ENCODE measurements around the gene UNC13C. TPM values are rescaled to one million over a fixed set of nuclear protein-coding genes. Genes with fewer than 3 reads are reported as not detected.

Gene UNC13C
- total RNA-seq, 1 donor from 2014 or later, result not detected

DNA sequence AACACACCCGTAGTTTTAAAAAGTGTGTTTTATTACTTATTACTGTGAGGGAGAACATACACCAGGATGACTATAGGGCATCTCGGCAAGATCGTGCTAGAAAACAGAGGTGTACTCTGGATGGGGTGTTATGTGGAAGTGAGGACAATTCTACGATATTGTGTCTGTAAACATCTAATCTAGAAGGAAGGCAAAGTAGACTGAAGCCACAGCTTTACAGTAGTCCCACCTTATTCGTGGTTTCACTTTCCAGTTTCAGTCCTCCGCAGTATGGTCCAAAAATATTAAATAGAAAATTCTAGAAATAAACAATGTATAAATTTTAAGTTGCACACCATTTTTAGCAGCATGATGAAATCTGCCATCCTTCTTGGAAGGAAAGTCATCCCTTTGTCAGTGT lies 277.9 kb downstream of the UNC13C start:
- TF ChIP-seq, protein P1, sequence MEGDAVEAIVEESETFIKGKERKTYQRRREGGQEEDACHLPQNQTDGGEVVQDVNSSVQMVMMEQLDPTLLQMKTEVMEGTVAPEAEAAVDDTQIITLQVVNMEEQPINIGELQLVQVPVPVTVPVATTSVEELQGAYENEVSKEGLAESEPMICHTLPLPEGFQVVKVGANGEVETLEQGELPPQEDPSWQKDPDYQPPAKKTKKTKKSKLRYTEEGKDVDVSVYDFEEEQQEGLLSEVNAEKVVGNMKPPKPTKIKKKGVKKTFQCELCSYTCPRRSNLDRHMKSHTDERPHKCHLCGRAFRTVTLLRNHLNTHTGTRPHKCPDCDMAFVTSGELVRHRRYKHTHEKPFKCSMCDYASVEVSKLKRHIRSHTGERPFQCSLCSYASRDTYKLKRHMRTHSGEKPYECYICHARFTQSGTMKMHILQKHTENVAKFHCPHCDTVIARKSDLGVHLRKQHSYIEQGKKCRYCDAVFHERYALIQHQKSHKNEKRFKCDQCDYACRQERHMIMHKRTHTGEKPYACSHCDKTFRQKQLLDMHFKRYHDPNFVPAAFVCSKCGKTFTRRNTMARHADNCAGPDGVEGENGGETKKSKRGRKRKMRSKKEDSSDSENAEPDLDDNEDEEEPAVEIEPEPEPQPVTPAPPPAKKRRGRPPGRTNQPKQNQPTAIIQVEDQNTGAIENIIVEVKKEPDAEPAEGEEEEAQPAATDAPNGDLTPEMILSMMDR (IDR thresholded peaks at IDR 0.05), result no peak
- TF ChIP-seq POLR2AphosphoS5 (IDR thresholded peaks at IDR 0.05; ENCODE audit: insufficient read depth in 1 of 2, low read depth in 1 of 2) (no peak), POLR2A (IDR thresholded peaks at IDR 0.05) (no peak)
- H3K36me3 ChIP-seq, result no peaks in the 10 kb centered on the region
- H3K27me3 ChIP-seq, result no peaks in the 10 kb centered on the region
- no peak overlapping the region for H3K4me3 ChIP-seq
- H3K27ac ChIP-seq, result no peak overlapping the region
- intact Hi-C loops (cut with DNase I), result no loop called here
- H3K9me3 ChIP-seq, result no peaks in the 10 kb centered on the region
- no peak for DNase-seq (ENCODE audit: extremely low spot score in 2 of 2)
- no peaks in the 10 kb centered on the region for H3K4me1 ChIP-seq

DNA sequence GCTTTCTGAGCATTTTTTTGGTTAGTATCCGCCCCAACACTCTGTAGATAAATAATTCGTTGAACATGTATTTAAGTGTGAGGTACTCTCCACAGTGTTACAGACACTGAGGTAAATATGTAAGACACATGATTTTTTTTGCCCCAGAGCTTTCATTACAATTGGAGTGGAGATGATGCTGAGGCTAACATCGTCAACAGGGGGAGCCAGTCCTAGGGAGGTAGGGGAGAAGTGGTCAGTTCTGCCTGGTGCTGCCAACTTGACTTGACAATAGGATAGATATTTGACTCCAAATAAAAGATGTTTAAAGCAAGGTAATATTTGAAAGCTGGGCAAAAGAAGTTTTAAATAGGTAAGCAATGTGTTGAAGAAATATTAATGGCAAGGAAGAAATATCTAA lies 295.7 kb downstream of the UNC13C start:
- Histone ChIP-seq H3K9me3 (no peaks in the 10 kb centered on the region), H3K4me3 (no peak overlapping the region), H3K36me3 (no peaks in the 10 kb centered on the region), H3K27ac (no peak overlapping the region), H3K4me1 (no peaks in the 10 kb centered on the region), H3K27me3 (no peaks in the 10 kb centered on the region)
- TF ChIP-seq, protein P1 (IDR thresholded peaks at IDR 0.05), result no peak
- TF ChIP-seq POLR2A (IDR thresholded peaks at IDR 0.05) (no peak), POLR2AphosphoS5 (IDR thresholded peaks at IDR 0.05; ENCODE audit: insufficient read depth in 1 of 2, low read depth in 1 of 2) (no peak)
- intact Hi-C loops (cut with DNase I), result no loop called here
- no peak for DNase-seq (ENCODE audit: extremely low spot score in 2 of 2)

DNA sequence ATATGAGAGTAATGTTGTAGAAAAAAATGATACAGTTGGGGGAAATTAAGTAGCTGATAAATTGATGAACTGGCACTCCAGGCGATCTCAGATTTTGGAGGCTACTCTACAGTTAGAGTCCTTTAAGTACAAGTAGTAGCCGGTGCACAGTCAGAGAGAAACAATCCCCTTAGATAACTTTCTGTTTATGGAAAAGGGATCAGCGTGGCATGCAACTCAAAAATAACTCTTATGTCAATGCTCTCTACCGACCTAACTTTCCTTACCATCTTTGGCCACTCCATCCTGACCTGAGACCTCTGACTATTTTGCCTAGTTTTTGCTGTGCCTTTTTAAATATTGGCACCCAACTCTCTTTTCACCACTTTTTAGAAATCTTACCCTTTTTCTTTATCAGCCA lies 299.6 kb downstream of the UNC13C start:
- Histone ChIP-seq H3K36me3 (no peaks in the 10 kb centered on the region), H3K4me3 (no peak overlapping the region), H3K4me1 (no peaks in the 10 kb centered on the region), H3K9me3 (no peaks in the 10 kb centered on the region), H3K27ac (no peak overlapping the region), H3K27me3 (no peaks in the 10 kb centered on the region)
- TF ChIP-seq POLR2AphosphoS5 (IDR thresholded peaks at IDR 0.05; ENCODE audit: insufficient read depth in 1 of 2, low read depth in 1 of 2) (no peak), POLR2A (IDR thresholded peaks at IDR 0.05) (no peak)
- TF ChIP-seq, protein P1 (IDR thresholded peaks at IDR 0.05), result no peak
- no peak for DNase-seq (ENCODE audit: extremely low spot score in 2 of 2)
- intact Hi-C loops (cut with DNase I), result no loop called here

DNA sequence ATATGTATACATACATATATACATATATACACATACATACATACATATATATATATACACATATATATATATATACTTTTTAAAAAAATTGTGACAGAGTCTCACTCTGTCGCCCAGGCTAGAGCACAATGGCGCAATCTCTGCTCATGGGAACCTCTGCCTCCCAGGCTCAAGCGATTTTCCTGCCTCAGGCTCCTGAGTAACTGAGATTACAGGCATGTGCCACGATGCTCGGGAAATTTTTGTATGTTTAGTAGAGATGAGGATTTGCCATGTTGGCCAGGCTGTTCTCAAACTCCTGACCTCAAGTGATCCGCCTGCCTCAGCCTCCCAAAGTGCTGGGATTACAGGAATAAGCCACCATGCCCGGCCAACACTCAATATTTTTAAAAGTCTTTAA lies 302.5 kb downstream of the UNC13C start:
- no peaks in the 10 kb centered on the region for H3K27me3 ChIP-seq
- no peaks in the 10 kb centered on the region for H3K9me3 ChIP-seq
- H3K36me3 ChIP-seq, result no peaks in the 10 kb centered on the region
- no peak overlapping the region for H3K27ac ChIP-seq
- TF ChIP-seq POLR2A (IDR thresholded peaks at IDR 0.05) (no peak), POLR2AphosphoS5 (IDR thresholded peaks at IDR 0.05; ENCODE audit: insufficient read depth in 1 of 2, low read depth in 1 of 2) (no peak)
- TF ChIP-seq, protein P1 (IDR thresholded peaks at IDR 0.05), result no peak
- no peak overlapping the region for H3K4me3 ChIP-seq
- intact Hi-C loops (cut with DNase I), result no loop called here
- H3K4me1 ChIP-seq, result no peaks in the 10 kb centered on the region
- no peak for DNase-seq (ENCODE audit: extremely low spot score in 2 of 2)

DNA sequence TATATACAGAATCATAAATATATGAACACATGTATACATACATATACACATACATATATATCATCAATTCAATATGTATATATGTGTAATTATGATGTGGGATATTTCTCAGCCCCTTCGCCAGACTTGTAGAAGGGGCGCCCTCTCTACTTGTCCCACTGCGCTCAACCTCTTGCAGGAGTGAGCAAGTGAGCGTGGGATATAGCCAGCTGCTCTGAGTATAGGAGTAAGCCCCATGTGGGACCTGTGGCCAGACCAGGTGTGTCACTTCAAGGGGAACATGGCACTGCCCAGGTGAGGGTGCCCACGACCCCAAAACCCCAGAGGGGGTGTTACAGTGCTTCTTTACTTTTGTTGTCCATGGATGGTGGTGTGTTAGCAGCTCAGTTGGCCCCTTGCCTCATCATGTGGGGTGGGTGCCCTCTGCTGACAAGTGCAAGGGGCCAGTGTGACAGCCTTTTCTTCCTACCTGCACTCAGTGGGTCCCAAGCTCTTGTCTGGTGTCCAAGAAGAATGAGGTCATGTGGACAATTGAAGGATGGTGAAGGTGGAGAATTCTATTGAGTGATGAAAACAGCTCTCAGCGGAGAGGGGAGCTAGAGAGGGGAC lies 304.1 kb downstream of the UNC13C start:
- DNase-seq (ENCODE audit: extremely low spot score in 2 of 2), result no peak
- TF ChIP-seq, protein P1 (IDR thresholded peaks at IDR 0.05), result no peak
- TF ChIP-seq POLR2AphosphoS5 (IDR thresholded peaks at IDR 0.05; ENCODE audit: insufficient read depth in 1 of 2, low read depth in 1 of 2), result no peak
- no peak for TF ChIP-seq POLR2A (IDR thresholded peaks at IDR 0.05)
- no peaks in the 10 kb centered on the region for H3K36me3 ChIP-seq
- intact Hi-C loops (cut with DNase I), result no loop called here
- no peaks in the 10 kb centered on the region for H3K4me1 ChIP-seq
- H3K9me3 ChIP-seq, result no peaks in the 10 kb centered on the region
- H3K27me3 ChIP-seq, result no peaks in the 10 kb centered on the region
- no peak overlapping the region for H3K27ac ChIP-seq
- no peak overlapping the region for H3K4me3 ChIP-seq

Data from vagina (tissue), 2 donors.